Measurements from ENCODE around the gene SFI1. TPM values are rescaled to one million over a fixed set of nuclear protein-coding genes. Genes with fewer than 3 reads are reported as not detected.

SFI1 gene
- total RNA-seq, 1 experiment from 2014 or later: 53.1 TPM

- ATAC-seq: no peak
- H3K36me3 ChIP-seq (ENCODE audit: control insufficient read depth in 1 of 2, insufficient read depth in 2 of 2, low read length in 2 of 2): no peaks in the 10 kb centered on the region
- RAD21 ChIA-PET (ENCODE audit: low non-redundant PET in 1 of 2, low total read pairs in 2 of 2, uncharacterized antibody in 2 of 2, unreplicated experiment in 2 of 2): no interaction called here
- H3K4me2 ChIP-seq (ENCODE audit: low read length): no peak overlapping the region
- no peaks in the 10 kb centered on the region for H3K9me3 ChIP-seq (ENCODE audit: control insufficient read depth in 1 of 2, insufficient read depth in 1 of 2, low read depth in 1 of 2, low read length in 2 of 2)
- POLR2A ChIA-PET: no interaction called here
- H3K9me2 ChIP-seq (ENCODE audit: insufficient read depth): no peaks in the 10 kb centered on the region
- H3K4me3 ChIP-seq (replicated peaks in 1 of 2; ENCODE audit: low read depth in 1 of 2, low read length in 2 of 2): no peak overlapping the region
- intact Hi-C loops (cut with micrococcal nuclease): no loop called here
- H2AFZ ChIP-seq (ENCODE audit: low read depth, low read length, poor library complexity, severe bottlenecking): no peak overlapping the region
- BruUV-seq (replicated peaks): no TSS peak
- H3K27ac ChIP-seq (ENCODE audit: low read depth, low read length): no peak overlapping the region
- CTCF ChIA-PET: no interaction called here
- no peaks in the 10 kb centered on the region for H3K4me1 ChIP-seq (ENCODE audit: control insufficient read depth in 1 of 2, insufficient read depth in 2 of 2, low read length in 2 of 2)
- TF ChIP-seq ZFX (IDR thresholded peaks at IDR 0.05): no peak
- TF ChIP-seq YY1 (IDR thresholded peaks at IDR 0.05; ENCODE audit: extremely low read depth, insufficient replicate concordance, low read depth, low read length): no peak
- TF ChIP-seq, protein P1, sequence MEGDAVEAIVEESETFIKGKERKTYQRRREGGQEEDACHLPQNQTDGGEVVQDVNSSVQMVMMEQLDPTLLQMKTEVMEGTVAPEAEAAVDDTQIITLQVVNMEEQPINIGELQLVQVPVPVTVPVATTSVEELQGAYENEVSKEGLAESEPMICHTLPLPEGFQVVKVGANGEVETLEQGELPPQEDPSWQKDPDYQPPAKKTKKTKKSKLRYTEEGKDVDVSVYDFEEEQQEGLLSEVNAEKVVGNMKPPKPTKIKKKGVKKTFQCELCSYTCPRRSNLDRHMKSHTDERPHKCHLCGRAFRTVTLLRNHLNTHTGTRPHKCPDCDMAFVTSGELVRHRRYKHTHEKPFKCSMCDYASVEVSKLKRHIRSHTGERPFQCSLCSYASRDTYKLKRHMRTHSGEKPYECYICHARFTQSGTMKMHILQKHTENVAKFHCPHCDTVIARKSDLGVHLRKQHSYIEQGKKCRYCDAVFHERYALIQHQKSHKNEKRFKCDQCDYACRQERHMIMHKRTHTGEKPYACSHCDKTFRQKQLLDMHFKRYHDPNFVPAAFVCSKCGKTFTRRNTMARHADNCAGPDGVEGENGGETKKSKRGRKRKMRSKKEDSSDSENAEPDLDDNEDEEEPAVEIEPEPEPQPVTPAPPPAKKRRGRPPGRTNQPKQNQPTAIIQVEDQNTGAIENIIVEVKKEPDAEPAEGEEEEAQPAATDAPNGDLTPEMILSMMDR (IDR thresholded peaks at IDR 0.05 in 2 of 3, conservative IDR thresholded peaks at IDR 0.05 in 1 of 3; ENCODE audit: borderline replicate concordance in 1 of 3, insufficient read depth in 1 of 3, low read depth in 2 of 3, low read length in 2 of 3): no peak
- no peaks in the 10 kb centered on the region for H3K27me3 ChIP-seq (ENCODE audit: insufficient read depth, low read length)
- no peaks in the 10 kb centered on the region for H3K79me2 ChIP-seq (ENCODE audit: insufficient read depth, low read length)
- no peak for DNase-seq (ENCODE audit: low read depth, low spot score)
- no peak overlapping the region for H3K9ac ChIP-seq (ENCODE audit: low read length)
- no peaks in the 10 kb centered on the region for H4K20me1 ChIP-seq (ENCODE audit: insufficient read depth)
Observed at GRCh38 chr22:31611061-31611760, 114.9 kb downstream of the SFI1 start.

GRCh38 chr22:31612891-31613285 lies 116.6 kb downstream of the SFI1 start:
- Histone ChIP-seq H3K9me2 (ENCODE audit: insufficient read depth) (no peaks in the 10 kb centered on the region), H3K4me1 (ENCODE audit: control insufficient read depth in 1 of 2, insufficient read depth in 2 of 2, low read length in 2 of 2) (no peaks in the 10 kb centered on the region), H3K27me3 (ENCODE audit: insufficient read depth, low read length) (no peaks in the 10 kb centered on the region), H2AFZ (ENCODE audit: low read depth, low read length, poor library complexity, severe bottlenecking) (no peak overlapping the region), H3K27ac (ENCODE audit: low read depth, low read length) (no peak overlapping the region), H3K9ac (ENCODE audit: low read length) (no peak overlapping the region), H3K4me2 (ENCODE audit: low read length) (no peak overlapping the region), H3K79me2 (ENCODE audit: insufficient read depth, low read length) (no peaks in the 10 kb centered on the region), H4K20me1 (ENCODE audit: insufficient read depth) (no peaks in the 10 kb centered on the region), H3K36me3 (ENCODE audit: control insufficient read depth in 1 of 2, insufficient read depth in 2 of 2, low read length in 2 of 2) (no peaks in the 10 kb centered on the region), H3K4me3 (replicated peaks in 1 of 2; ENCODE audit: low read depth in 1 of 2, low read length in 2 of 2) (no peak overlapping the region), H3K9me3 (ENCODE audit: control insufficient read depth in 1 of 2, insufficient read depth in 1 of 2, low read depth in 1 of 2, low read length in 2 of 2) (no peaks in the 10 kb centered on the region)
- no peak for ATAC-seq
- BruUV-seq (replicated peaks): no TSS peak
- CTCF ChIA-PET: no interaction called here
- intact Hi-C loops (cut with micrococcal nuclease): no loop called here
- POLR2A ChIA-PET: interaction anchor here (0.8 kb wide), 1 partner anchor 18 kb away, joined by 3 read pairs; no protein-coding TSS in a partner anchor
- RAD21 ChIA-PET (ENCODE audit: low non-redundant PET in 1 of 2, low total read pairs in 2 of 2, uncharacterized antibody in 2 of 2, unreplicated experiment in 2 of 2): no interaction called here
- no peak for DNase-seq (ENCODE audit: low read depth, low spot score)
- TF ChIP-seq ELF1 (IDR thresholded peaks at IDR 0.05; ENCODE audit: borderline replicate concordance, low read depth): no peak
- no peak for TF ChIP-seq POLR2A (IDR thresholded peaks at IDR 0.05; ENCODE audit: borderline replicate concordance, extremely low read depth, insufficient read depth, insufficient read length)
- TF ChIP-seq ATF3 (IDR thresholded peaks at IDR 0.05): no peak
- no peak for TF ChIP-seq EZH2 (IDR thresholded peaks at IDR 0.05)
- no peak for TF ChIP-seq JUND (IDR thresholded peaks at IDR 0.05)
- no peak for TF ChIP-seq POLR2AphosphoS5 (IDR thresholded peaks at IDR 0.05; ENCODE audit: low read depth, low read length)
- no peak for TF ChIP-seq SRF (IDR thresholded peaks at IDR 0.05; ENCODE audit: low read depth)
- TF ChIP-seq ZNF274 (IDR thresholded peaks at IDR 0.05; ENCODE audit: low read depth, low read length): no peak
- no peak for TF ChIP-seq RAD21 (IDR thresholded peaks at IDR 0.05; ENCODE audit: low read depth)
- no peak for TF ChIP-seq SIN3A (IDR thresholded peaks at IDR 0.05; ENCODE audit: low read depth)
- TF ChIP-seq, protein P2, sequence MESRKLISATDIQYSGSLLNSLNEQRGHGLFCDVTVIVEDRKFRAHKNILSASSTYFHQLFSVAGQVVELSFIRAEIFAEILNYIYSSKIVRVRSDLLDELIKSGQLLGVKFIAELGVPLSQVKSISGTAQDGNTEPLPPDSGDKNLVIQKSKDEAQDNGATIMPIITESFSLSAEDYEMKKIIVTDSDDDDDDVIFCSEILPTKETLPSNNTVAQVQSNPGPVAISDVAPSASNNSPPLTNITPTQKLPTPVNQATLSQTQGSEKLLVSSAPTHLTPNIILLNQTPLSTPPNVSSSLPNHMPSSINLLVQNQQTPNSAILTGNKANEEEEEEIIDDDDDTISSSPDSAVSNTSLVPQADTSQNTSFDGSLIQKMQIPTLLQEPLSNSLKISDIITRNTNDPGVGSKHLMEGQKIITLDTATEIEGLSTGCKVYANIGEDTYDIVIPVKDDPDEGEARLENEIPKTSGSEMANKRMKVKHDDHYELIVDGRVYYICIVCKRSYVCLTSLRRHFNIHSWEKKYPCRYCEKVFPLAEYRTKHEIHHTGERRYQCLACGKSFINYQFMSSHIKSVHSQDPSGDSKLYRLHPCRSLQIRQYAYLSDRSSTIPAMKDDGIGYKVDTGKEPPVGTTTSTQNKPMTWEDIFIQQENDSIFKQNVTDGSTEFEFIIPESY (IDR thresholded peaks at IDR 0.05; ENCODE audit: extremely low read depth, insufficient replicate concordance, low read length): no peak

Measured in HCT116 (cell line).